HG03571 (cell line): Measurements from ENCODE around the gene CRIP3.
"Not testable (repeated sequence)": the region's sequence is repeated elsewhere in the genome, so short reads cannot be mapped to it uniquely, and the experiment has no call there.

Experiments
- ATAC-seq: cut with Tn5 transposase; IDR thresholded peaks from one replicate; pipeline ENCODE4 v1.9.1; 2021; ENCODE audit not compliant: unreplicated experiment

The CRIP3 gene

GRCh38 chr6:43307451-43308100 lies 1.1 kb downstream of the CRIP3 start:
- ATAC-seq: no peak

GRCh38 chr6:43306086-43306485 lies 2.5 kb downstream of the CRIP3 start:
- ATAC-seq: no peak

- no peak for ATAC-seq
These were observed 3.7 kb downstream of the CRIP3 start for GRCh38 chr6:43304882-43305281.

- ATAC-seq: no peak
These were observed 4.3 kb downstream of the CRIP3 start for GRCh38 chr6:43304361-43304760.

GRCh38 chr6:43303751-43304331 lies 4.8 kb downstream of the CRIP3 start:
- ATAC-seq: no peak

- ATAC-seq: not testable (repeated sequence)
These were observed 5.6 kb downstream of the CRIP3 start for GRCh38 chr6:43303006-43303405.

- ATAC-seq: no peak
These were observed 6.5 kb downstream of the CRIP3 start for GRCh38 chr6:43302126-43302525.

- no peak for ATAC-seq
These were observed 7.3 kb downstream of the CRIP3 start for GRCh38 chr6:43301081-43301870.

GRCh38 chr6:43299338-43300293 lies 9.0 kb downstream of the CRIP3 start:
- ATAC-seq: no peak

GRCh38 chr6:43298565-43299337 lies 9.9 kb downstream of the CRIP3 start:
- no peak for ATAC-seq

- ATAC-seq: no peak
These were observed 10.7 kb downstream of the CRIP3 start, which contains the start of gene SLC22A7 for GRCh38 chr6:43297644-43298564. SLC22A7 (plus strand) TSS chr6:43298260; CDS start chr6:43298359, 99 bp downstream.

- ATAC-seq: no peak
These were observed 11.7 kb downstream of the CRIP3 start for GRCh38 chr6:43296780-43297497.

- ATAC-seq: no peak
These were observed 13.2 kb downstream of the CRIP3 start for GRCh38 chr6:43295456-43295855.

GRCh38 chr6:43294536-43294935 lies 14.1 kb downstream of the CRIP3 start:
- no peak for ATAC-seq

GRCh38 chr6:43293698-43294097 lies 14.9 kb downstream of the CRIP3 start:
- ATAC-seq: no peak

GRCh38 chr6:43292763-43293318 lies 15.8 kb downstream of the CRIP3 start:
- ATAC-seq: no peak

GRCh38 chr6:43292341-43292740 lies 16.3 kb downstream of the CRIP3 start:
- ATAC-seq: no peak

- no peak for ATAC-seq
These were observed 16.9 kb downstream of the CRIP3 start for GRCh38 chr6:43291708-43292107.
